OCI-LY1 (cell line): ENCODE results near the gene CERS6.

Experiments
- CTCF ChIP-seq: fragments of 200-600 bp; sonication (generic), shearing (Covaris generic); IDR thresholded peaks from 2 replicates; pipeline ENCODE4 v1.5.1; 2017; ENCODE audit warnings: mild to moderate bottlenecking, antibody characterized with exemption, low read length, moderate library complexity, mixed read lengths
- EZH2 ChIP-seq: fragments of 200-600 bp; sonication (generic), shearing (Covaris generic); IDR thresholded peaks from 2 replicates; pipeline ENCODE4 v1.8.0; 2017; ENCODE audit warnings: borderline replicate concordance, mixed run types, mild to moderate bottlenecking, antibody characterized with exemption, low read length, moderate library complexity, mixed read lengths

GRCh38 chr2:168496906-168497305 lies 40.8 kb downstream of the CERS6 start:
- TF ChIP-seq CTCF (no peak), EZH2 (no peak)
